Stimulated activated CD8-positive, alpha-beta memory T cell treated with anti-CD3 and anti-CD28 coated beads, Interleukin-4, amount 100 ng/mL, for 4 hours (primary cell): ENCODE data around the gene GPC5.
"Not testable (repeated sequence)": the region's sequence is repeated elsewhere in the genome, so short reads cannot be mapped to it uniquely, and the experiment has no call there.

Source experiments
- DNase-seq, 2 donors: peaks; one replicate each; pipeline ENCODE4 v3.0.0-alpha.2; 2020; ENCODE audit warnings: low read depth in 2 of 2, low spot score in 1 of 2

Gene GPC5

GRCh38 chr13:91836553-91836952, 438.1 kb downstream of the GPC5 start:
- no peak for DNase-seq

GRCh38 chr13:91845612-91846011, 447.2 kb downstream of the GPC5 start:
- DNase-seq = no peak

GRCh38 chr13:91863699-91864098, 465.3 kb downstream of the GPC5 start:
- DNase-seq = no peak

- no peak for DNase-seq
These were observed 469.9 kb downstream of the GPC5 start for GRCh38 chr13:91868351-91868750.

- no peak for DNase-seq
These were observed 480.1 kb downstream of the GPC5 start for GRCh38 chr13:91878491-91878890.

GRCh38 chr13:91879360-91879759, 480.9 kb downstream of the GPC5 start:
- no peak for DNase-seq

- DNase-seq = no peak
These were observed 484.5 kb downstream of the GPC5 start for GRCh38 chr13:91882918-91883317.

GRCh38 chr13:91889641-91890040, 491.2 kb downstream of the GPC5 start:
- DNase-seq = no peak

GRCh38 chr13:91891141-91891540, 492.7 kb downstream of the GPC5 start:
- DNase-seq = no peak

GRCh38 chr13:91893040-91893439, 494.6 kb downstream of the GPC5 start:
- DNase-seq = no peak

- no peak for DNase-seq
These were observed 495.9 kb downstream of the GPC5 start for GRCh38 chr13:91894316-91894715.

GRCh38 chr13:91896547-91896946, 498.1 kb downstream of the GPC5 start:
- no peak for DNase-seq

GRCh38 chr13:91898986-91899385, 500.6 kb downstream of the GPC5 start:
- not testable (repeated sequence) for DNase-seq

GRCh38 chr13:91902291-91902690, 503.9 kb downstream of the GPC5 start:
- DNase-seq = no peak

- no peak for DNase-seq
These were observed 505.6 kb downstream of the GPC5 start for GRCh38 chr13:91904005-91904404.

GRCh38 chr13:91904597-91904996, 506.2 kb downstream of the GPC5 start:
- DNase-seq = no peak

GRCh38 chr13:91907398-91907797, 509.0 kb downstream of the GPC5 start:
- DNase-seq = no peak

- DNase-seq = no peak
These were observed 511.2 kb downstream of the GPC5 start for GRCh38 chr13:91909617-91910016.

- no peak for DNase-seq
These were observed 524.7 kb downstream of the GPC5 start for GRCh38 chr13:91922969-91923592.

- no peak for DNase-seq
These were observed 532.3 kb downstream of the GPC5 start for GRCh38 chr13:91930687-91931086.

- no peak for DNase-seq
These were observed 535.9 kb downstream of the GPC5 start for GRCh38 chr13:91934354-91934753.

- no peak for DNase-seq
These were observed 548.2 kb downstream of the GPC5 start for GRCh38 chr13:91946498-91947070.

GRCh38 chr13:91948736-91949135, 550.3 kb downstream of the GPC5 start:
- DNase-seq = no peak
